ENCODE data around the gene CRTAC1. TPM values are rescaled to one million over a fixed set of nuclear protein-coding genes. Genes with fewer than 3 reads are reported as not detected.

Gene CRTAC1
- total RNA-seq, 1 donor = not detected

GRCh38 chr10:97827702-97828291, 202.6 kb downstream of the CRTAC1 start:
- TF ChIP-seq CTCF (IDR thresholded peaks at IDR 0.05; ENCODE audit: insufficient read depth, low read length) = no peak
- DNase-seq (ENCODE audit: low read depth) = peak; percentile 27

GRCh38 chr10:97826892-97827291, 203.5 kb downstream of the CRTAC1 start:
- DNase-seq (ENCODE audit: low read depth) = no peak
- H3K4me3 ChIP-seq (ENCODE audit: low read depth, low read length) = no peak overlapping the region
- no peak for TF ChIP-seq CTCF (IDR thresholded peaks at IDR 0.05; ENCODE audit: insufficient read depth, low read length)

More at GRCh38 chr10:97827702-97828291, 202.6 kb downstream of the CRTAC1 start:
- H3K4me3 ChIP-seq (ENCODE audit: low read depth, low read length) = no peak overlapping the region

- DNase-seq (ENCODE audit: low read depth) = no peak
- TF ChIP-seq CTCF (IDR thresholded peaks at IDR 0.05; ENCODE audit: insufficient read depth, low read length) = no peak
- no peak overlapping the region for H3K4me3 ChIP-seq (ENCODE audit: low read depth, low read length)
Observed at GRCh38 chr10:97825020-97825760, 205.2 kb downstream of the CRTAC1 start.

GRCh38 chr10:97823734-97824133, 206.7 kb downstream of the CRTAC1 start:
- H3K4me3 ChIP-seq (ENCODE audit: low read depth, low read length) = no peak overlapping the region
- TF ChIP-seq CTCF (IDR thresholded peaks at IDR 0.05; ENCODE audit: insufficient read depth, low read length) = no peak

GRCh38 chr10:97822261-97822687, 208.1 kb downstream of the CRTAC1 start:
- H3K4me3 ChIP-seq (ENCODE audit: low read depth, low read length) = no peak overlapping the region
- TF ChIP-seq CTCF (IDR thresholded peaks at IDR 0.05; ENCODE audit: insufficient read depth, low read length) = no peak

More at GRCh38 chr10:97823734-97824133, 206.7 kb downstream of the CRTAC1 start:
- DNase-seq (ENCODE audit: low read depth) = no peak

GRCh38 chr10:97821308-97822038, 208.9 kb downstream of the CRTAC1 start:
- no peak for DNase-seq (ENCODE audit: low read depth)
- no peak for TF ChIP-seq CTCF (IDR thresholded peaks at IDR 0.05; ENCODE audit: insufficient read depth, low read length)
- H3K4me3 ChIP-seq (ENCODE audit: low read depth, low read length) = no peak overlapping the region

More at GRCh38 chr10:97822261-97822687, 208.1 kb downstream of the CRTAC1 start:
- no peak for DNase-seq (ENCODE audit: low read depth)

Data from fibroblast of the aortic adventitia (primary cell).